SU-DHL-6 (cell line): ENCODE results near the gene TENM4.

Experiments used
- H2AFZ ChIP-seq: fragments of 200-600 bp; sonication (generic); 2 replicates; pipeline ENCODE4 v1.6.1; 2014; ENCODE audit warnings: low read depth, mild to moderate bottlenecking, moderate library complexity, mixed read lengths, antibody characterized with exemption, low read length; ENCODE audit not compliant: severe bottlenecking
- H3F3A ChIP-seq: fragments of 200-600 bp; shearing (Covaris generic); 2 replicates; pipeline ENCODE4 v1.6.0; 2016; ENCODE audit warnings: antibody characterized with exemption, mild to moderate bottlenecking; ENCODE audit not compliant: insufficient read depth
- H3K27ac ChIP-seq: fragments of 200-600 bp; sonication (generic); 2 replicates; pipeline ENCODE4 v1.5.1; 2016; ENCODE audit warnings: low read depth, mild to moderate bottlenecking, low read length, moderate library complexity, mixed read lengths
- H3K27me3 ChIP-seq: fragments of 200-600 bp; sonication (generic), shearing (Covaris generic); 2 replicates; pipeline ENCODE4 v1.6.0; 2014; ENCODE audit warnings: mild to moderate bottlenecking, low read length
- H3K36me3 ChIP-seq: fragments of 200-600 bp; sonication (generic); 2 replicates; pipeline ENCODE4 v1.6.1; 2014; ENCODE audit warnings: mild to moderate bottlenecking, low read length, mixed read lengths
- H3K4me2 ChIP-seq: fragments of 300-600, 200-600 bp; shearing (Covaris generic), sonication (generic); 2 replicates; pipeline ENCODE4 v1.6.0; 2014; ENCODE audit warnings: low read length, low read depth, mild to moderate bottlenecking; ENCODE audit not compliant: poor library complexity, severe bottlenecking
- H3K4me3 ChIP-seq: fragments of 200-600 bp; sonication (generic); 2 replicates; pipeline ENCODE4 v1.5.1; 2014; ENCODE audit warnings: antibody characterized with exemption, low read length, mild to moderate bottlenecking, mixed read lengths; ENCODE audit not compliant: insufficient read depth, poor library complexity, severe bottlenecking
- H3K79me2 ChIP-seq: fragments of 200-600 bp; sonication (generic); 2 replicates; pipeline ENCODE4 v1.6.1; 2014; ENCODE audit warnings: mild to moderate bottlenecking, low read length, moderate library complexity; ENCODE audit not compliant: insufficient read depth
- H3K9ac ChIP-seq: fragments of 200-600 bp; sonication (generic); 2 replicates; pipeline ENCODE4 v1.7.0; 2014; ENCODE audit warnings: mild to moderate bottlenecking, low read length
- H3K9me2 ChIP-seq: fragments of 200-600 bp; sonication (generic); replicated peaks from 2 replicates; pipeline ENCODE4 v1.6.1; 2014; ENCODE audit warnings: low read length; ENCODE audit not compliant: insufficient read depth
- H3K9me3 ChIP-seq: fragments of 200-600 bp; sonication (generic); 2 replicates; pipeline ENCODE4 v1.6.1; 2014; ENCODE audit warnings: low read length, mixed read lengths; ENCODE audit not compliant: insufficient read depth
- H4K20me1 ChIP-seq: fragments of 200-600 bp; sonication (generic); 2 replicates; pipeline ENCODE4 v1.6.1; 2014; ENCODE audit warnings: low read depth, mild to moderate bottlenecking, antibody characterized with exemption, low read length, moderate library complexity, mixed read lengths
- EZH2phosphoT487 ChIP-seq: fragments of 200-600 bp; sonication (generic), shearing (Covaris generic); conservative IDR thresholded peaks from 2 replicates; pipeline ENCODE4 v1.6.1; 2018; ENCODE audit warnings: mild to moderate bottlenecking, antibody characterized with exemption, low read length, moderate library complexity, mixed read lengths
- TF ChIP-seq, protein P1 (sequence below): fragments of 200-600 bp; sonication (generic); IDR thresholded peaks from one replicate; pipeline ENCODE4 v1.5.1; 2017; ENCODE audit warnings: antibody characterized with exemption, mild to moderate bottlenecking, low read length, moderate library complexity; ENCODE audit not compliant: insufficient read depth, poor library complexity, severe bottlenecking

Gene TENM4

DNA sequence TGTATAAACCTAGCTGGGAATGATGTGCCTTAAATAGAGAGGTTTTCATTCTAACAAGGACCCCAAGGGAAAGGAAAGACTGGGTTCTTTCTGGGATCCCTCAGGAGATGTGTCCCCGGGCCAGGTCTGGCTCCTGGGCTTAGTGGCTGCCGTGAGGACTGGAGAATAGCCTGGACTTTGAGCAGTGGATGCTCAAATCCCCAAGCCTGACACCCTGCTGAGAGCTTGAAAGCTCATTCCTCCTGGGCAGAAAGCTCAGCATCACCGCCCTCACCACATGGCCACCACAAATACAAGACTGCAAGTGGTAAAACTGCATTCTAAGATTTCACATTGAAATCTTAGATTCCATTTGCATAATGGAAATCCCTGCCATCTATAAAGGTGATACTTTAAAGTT lies 786.8 kb downstream of the TENM4 start:
- Histone ChIP-seq H3K4me3 (no peak overlapping the region), H3F3A (no peaks in the 10 kb centered on the region), H3K36me3 (no peaks in the 10 kb centered on the region), H4K20me1 (no peaks in the 10 kb centered on the region), H3K4me2 (no peak overlapping the region), H3K9me3 (no peaks in the 10 kb centered on the region), H3K27ac (no peak overlapping the region), H3K9me2 (no peaks in the 10 kb centered on the region), H3K9ac (no peak overlapping the region), H2AFZ (no peak overlapping the region), H3K27me3 (no peaks in the 10 kb centered on the region), H3K79me2 (no peaks in the 10 kb centered on the region)
- TF ChIP-seq EZH2phosphoT487: no peak
- TF ChIP-seq, protein P1, sequence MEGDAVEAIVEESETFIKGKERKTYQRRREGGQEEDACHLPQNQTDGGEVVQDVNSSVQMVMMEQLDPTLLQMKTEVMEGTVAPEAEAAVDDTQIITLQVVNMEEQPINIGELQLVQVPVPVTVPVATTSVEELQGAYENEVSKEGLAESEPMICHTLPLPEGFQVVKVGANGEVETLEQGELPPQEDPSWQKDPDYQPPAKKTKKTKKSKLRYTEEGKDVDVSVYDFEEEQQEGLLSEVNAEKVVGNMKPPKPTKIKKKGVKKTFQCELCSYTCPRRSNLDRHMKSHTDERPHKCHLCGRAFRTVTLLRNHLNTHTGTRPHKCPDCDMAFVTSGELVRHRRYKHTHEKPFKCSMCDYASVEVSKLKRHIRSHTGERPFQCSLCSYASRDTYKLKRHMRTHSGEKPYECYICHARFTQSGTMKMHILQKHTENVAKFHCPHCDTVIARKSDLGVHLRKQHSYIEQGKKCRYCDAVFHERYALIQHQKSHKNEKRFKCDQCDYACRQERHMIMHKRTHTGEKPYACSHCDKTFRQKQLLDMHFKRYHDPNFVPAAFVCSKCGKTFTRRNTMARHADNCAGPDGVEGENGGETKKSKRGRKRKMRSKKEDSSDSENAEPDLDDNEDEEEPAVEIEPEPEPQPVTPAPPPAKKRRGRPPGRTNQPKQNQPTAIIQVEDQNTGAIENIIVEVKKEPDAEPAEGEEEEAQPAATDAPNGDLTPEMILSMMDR: no peak

DNA sequence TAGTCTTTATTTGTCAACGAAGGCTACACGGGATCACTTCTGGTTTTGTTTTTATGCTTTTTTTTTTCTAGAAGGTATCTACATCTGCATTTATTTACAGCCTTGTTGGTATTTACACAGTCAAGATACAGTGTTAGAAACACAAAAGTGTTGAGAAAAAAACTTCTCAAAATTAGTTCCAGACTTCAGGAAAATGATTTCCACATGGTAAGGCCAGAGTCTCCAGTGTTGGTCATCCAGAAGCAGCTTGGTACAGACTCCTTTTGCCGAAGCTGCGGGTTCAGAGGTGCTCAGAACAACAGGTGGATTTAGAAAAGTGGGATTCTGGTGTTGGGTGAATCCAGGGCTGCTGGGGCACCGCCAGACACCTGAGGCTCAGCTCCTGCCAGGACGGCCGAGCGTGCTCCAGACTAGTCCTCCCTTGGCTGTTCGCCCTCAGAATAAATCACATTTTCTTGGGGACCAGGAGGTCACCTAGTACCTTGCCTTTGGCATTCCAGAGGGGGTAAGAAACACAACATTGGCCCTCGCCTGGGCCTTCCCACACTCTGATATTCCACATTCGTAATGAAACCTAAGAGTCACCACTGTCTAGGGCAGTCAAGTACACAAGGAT lies 787.4 kb downstream of the TENM4 start:
- Histone ChIP-seq H3K27ac (no peak overlapping the region), H4K20me1 (no peaks in the 10 kb centered on the region), H3F3A (no peaks in the 10 kb centered on the region), H2AFZ (no peak overlapping the region), H3K9ac (no peak overlapping the region), H3K4me2 (no peak overlapping the region), H3K27me3 (no peaks in the 10 kb centered on the region), H3K9me2 (no peaks in the 10 kb centered on the region), H3K9me3 (no peaks in the 10 kb centered on the region), H3K4me3 (no peak overlapping the region), H3K79me2 (no peaks in the 10 kb centered on the region), H3K36me3 (no peaks in the 10 kb centered on the region)
- TF ChIP-seq, protein P1: no peak
- TF ChIP-seq EZH2phosphoT487: no peak

DNA sequence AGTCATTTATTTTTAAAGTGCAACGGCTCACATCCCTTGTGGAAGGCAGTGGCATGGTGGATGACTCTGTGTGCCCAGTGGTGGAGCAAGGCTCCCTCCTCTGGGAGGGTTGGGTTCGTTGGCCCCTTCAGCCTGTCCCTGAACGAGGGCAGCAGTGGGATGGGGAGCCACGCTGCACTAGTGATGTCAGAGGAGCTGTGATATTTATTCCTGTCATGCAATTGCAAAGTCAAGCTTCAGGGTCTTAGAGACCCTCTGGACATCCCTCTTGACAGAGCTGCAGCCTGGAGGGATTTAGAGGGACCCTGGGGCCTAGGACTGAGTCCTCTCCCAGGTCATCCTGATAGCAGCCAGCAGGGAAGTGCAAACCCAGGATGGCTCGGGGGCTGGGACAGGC lies 788.0 kb downstream of the TENM4 start:
- Histone ChIP-seq H3K9ac (no peak overlapping the region), H3K79me2 (no peaks in the 10 kb centered on the region), H4K20me1 (no peaks in the 10 kb centered on the region), H3K27ac (no peak overlapping the region), H3K9me3 (no peaks in the 10 kb centered on the region), H3K27me3 (no peaks in the 10 kb centered on the region), H3K36me3 (no peaks in the 10 kb centered on the region), H3K9me2 (no peaks in the 10 kb centered on the region), H3F3A (no peaks in the 10 kb centered on the region), H3K4me3 (no peak overlapping the region), H3K4me2 (no peak overlapping the region), H2AFZ (no peak overlapping the region)
- TF ChIP-seq, protein P1: no peak
- TF ChIP-seq EZH2phosphoT487: no peak
